ENCODE results near the gene DPF1.

Gene DPF1

DNA sequence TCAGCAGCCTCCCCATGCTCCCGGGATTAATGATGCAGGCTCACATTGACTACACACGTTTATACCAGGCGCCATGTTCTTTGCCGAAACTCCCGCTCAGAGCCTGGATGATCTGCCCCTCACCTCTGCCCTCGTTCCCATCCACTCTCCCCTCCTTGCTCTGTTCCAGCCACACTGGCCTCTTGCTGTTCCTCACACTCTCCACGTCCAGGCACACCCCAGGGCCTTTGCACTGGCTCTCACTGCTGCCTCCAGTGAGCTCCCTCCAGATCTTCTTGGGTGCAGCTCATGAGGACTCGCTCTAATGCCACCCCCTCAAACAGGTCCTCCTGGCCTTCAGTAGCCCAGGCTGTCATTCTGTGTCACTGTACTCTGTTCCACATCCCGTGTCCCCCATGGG lies 39.2 kb downstream of the DPF1 start:
- no peak for DNase-seq (ENCODE audit: low read depth in 1 of 2, low spot score in 1 of 2)
- TF ChIP-seq POLR2AphosphoS5 (IDR thresholded peaks at IDR 0.05; ENCODE audit: low read depth) (no peak), SPI1 (IDR thresholded peaks at IDR 0.05; ENCODE audit: borderline replicate concordance, low read depth) (no peak), CTCF (IDR thresholded peaks at IDR 0.05; ENCODE audit: insufficient read depth, low read length) (no peak), REST (IDR thresholded peaks at IDR 0.05; ENCODE audit: insufficient replicate concordance, low read depth) (no peak), GABPA (IDR thresholded peaks at IDR 0.05; ENCODE audit: low read depth) (no peak)

DNA sequence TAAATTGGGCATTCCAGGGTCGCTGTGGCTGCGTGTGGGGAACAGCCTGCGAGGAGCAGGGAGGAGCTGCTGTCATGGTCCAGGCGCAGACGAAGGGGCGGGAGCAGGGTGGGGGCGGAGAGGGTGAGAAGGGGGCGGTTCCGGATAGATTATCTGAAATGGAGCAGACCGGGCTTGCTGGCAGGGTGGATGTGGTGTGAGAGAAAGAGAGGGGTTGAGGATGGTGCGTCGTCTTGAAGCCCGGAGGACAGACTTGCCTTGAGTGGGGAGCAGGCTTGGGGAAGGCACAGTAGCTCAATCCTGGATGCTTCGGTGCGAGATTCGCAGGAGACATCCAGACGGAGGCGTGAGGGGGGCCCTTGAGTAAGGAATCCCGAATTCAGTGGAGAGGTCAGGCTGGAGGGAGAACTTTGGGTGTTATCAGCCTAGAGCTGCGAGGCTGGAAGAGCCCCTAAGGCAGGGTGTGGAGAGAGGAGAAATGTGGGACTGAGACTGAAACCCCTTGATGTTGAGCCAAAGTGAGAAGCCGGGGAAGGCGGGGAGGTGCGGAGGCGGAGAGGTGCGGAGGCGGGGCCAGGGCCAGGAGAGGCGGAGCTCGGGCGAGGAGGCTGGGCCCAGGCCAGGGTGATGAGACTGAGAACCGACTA lies 40.6 kb downstream of the DPF1 start:
- H3K27ac ChIP-seq (replicated peaks), result no peak overlapping the region
- no peak overlapping the region for H3K4me3 ChIP-seq (replicated peaks; ENCODE audit: insufficient read depth, low read length)
- no peak for DNase-seq (ENCODE audit: low read depth in 1 of 2, low spot score in 1 of 2)

More for the DNA sequence above, 39.2 kb downstream of the DPF1 start:
- Histone ChIP-seq H3K27me3 (ENCODE audit: insufficient read depth, poor library complexity, severe bottlenecking) (no peaks in the 10 kb centered on the region), H3K4me3 (replicated peaks; ENCODE audit: insufficient read depth, low read length) (no peak overlapping the region), H3K27ac (replicated peaks) (no peak overlapping the region)

More for the DNA sequence above, 40.6 kb downstream of the DPF1 start:
- H3K27me3 ChIP-seq (ENCODE audit: insufficient read depth, poor library complexity, severe bottlenecking), result no peaks in the 10 kb centered on the region
- TF ChIP-seq REST (IDR thresholded peaks at IDR 0.05; ENCODE audit: insufficient replicate concordance, low read depth) (no peak), GABPA (IDR thresholded peaks at IDR 0.05; ENCODE audit: low read depth) (no peak), POLR2AphosphoS5 (IDR thresholded peaks at IDR 0.05; ENCODE audit: low read depth) (no peak), SPI1 (IDR thresholded peaks at IDR 0.05; ENCODE audit: borderline replicate concordance, low read depth) (no peak), CTCF (IDR thresholded peaks at IDR 0.05; ENCODE audit: insufficient read depth, low read length) (no peak)

Data from HL-60 (cell line).